ENCODE measurements around the gene OR5AP2.

Gene OR5AP2

DNA sequence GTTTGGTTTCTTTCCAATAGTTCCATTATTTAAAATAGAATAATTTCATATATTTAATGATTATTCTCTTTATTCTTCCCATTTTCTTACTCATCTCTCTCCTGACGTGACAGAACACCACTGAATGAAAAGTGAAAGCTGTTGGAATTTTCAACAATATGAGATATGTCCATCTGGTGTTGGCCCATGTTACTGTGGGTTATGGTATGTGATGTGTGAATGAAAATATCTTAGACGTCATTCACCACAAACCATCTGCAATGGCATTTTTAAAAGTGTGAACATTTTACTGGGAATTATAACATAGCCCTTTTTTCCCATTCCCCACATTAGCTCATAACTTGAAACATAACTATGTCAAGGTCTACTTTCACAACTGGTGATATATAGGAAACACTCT lies 16.3 kb downstream of the OR5AP2 start:
- TF ChIP-seq, protein P1, sequence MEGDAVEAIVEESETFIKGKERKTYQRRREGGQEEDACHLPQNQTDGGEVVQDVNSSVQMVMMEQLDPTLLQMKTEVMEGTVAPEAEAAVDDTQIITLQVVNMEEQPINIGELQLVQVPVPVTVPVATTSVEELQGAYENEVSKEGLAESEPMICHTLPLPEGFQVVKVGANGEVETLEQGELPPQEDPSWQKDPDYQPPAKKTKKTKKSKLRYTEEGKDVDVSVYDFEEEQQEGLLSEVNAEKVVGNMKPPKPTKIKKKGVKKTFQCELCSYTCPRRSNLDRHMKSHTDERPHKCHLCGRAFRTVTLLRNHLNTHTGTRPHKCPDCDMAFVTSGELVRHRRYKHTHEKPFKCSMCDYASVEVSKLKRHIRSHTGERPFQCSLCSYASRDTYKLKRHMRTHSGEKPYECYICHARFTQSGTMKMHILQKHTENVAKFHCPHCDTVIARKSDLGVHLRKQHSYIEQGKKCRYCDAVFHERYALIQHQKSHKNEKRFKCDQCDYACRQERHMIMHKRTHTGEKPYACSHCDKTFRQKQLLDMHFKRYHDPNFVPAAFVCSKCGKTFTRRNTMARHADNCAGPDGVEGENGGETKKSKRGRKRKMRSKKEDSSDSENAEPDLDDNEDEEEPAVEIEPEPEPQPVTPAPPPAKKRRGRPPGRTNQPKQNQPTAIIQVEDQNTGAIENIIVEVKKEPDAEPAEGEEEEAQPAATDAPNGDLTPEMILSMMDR (IDR thresholded peaks at IDR 0.05), result no peak

DNA sequence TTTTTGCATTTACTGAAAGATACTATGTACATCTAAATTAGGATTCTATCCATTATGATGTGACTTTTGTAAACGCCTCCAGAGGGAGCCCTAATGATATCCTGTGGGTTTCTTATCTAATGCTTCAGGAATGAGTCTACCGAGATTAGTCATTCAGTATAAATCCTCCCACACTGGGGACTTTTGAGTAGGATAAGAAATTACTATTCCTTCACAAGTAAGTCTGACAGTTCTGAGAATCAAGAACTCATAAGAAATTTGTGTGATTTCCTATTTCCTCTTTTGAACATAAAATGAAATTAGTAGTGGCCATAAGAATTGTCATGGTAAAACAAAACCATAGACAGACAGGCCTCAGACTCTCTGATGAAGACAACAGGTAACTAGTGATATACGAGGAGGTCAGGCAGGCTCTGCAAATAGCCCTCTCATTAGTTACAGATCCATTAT lies 17.6 kb downstream of the OR5AP2 start:
- TF ChIP-seq, protein P1 (IDR thresholded peaks at IDR 0.05), result peak; percentile 77

DNA sequence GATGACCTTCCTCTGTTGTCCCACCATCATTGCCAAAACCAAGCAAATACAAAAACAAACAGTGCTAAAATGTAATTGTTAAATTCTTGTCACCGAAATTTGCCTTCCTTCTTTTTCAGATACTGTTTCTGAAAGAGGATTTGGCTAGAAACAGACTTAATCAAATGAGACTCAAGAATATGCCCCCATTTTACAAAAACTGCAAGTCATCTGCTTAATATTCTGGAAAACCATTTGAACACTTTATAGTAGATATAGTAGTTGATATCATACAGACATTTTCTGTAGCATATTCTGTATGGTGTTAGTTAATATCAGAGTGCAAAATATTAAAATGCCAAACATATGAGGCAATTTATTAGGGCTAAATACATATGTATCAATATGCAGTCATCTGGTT lies 31.1 kb downstream of the OR5AP2 start:
- TF ChIP-seq, protein P1 (IDR thresholded peaks at IDR 0.05), result no peak
